HG03139 (cell line): ENCODE data around the gene KIF16B.

Experiments
- ATAC-seq: cut with Tn5 transposase; IDR thresholded peaks from one replicate; pipeline ENCODE4 v1.9.1; 2021; ENCODE audit not compliant: unreplicated experiment

KIF16B gene, protein sequence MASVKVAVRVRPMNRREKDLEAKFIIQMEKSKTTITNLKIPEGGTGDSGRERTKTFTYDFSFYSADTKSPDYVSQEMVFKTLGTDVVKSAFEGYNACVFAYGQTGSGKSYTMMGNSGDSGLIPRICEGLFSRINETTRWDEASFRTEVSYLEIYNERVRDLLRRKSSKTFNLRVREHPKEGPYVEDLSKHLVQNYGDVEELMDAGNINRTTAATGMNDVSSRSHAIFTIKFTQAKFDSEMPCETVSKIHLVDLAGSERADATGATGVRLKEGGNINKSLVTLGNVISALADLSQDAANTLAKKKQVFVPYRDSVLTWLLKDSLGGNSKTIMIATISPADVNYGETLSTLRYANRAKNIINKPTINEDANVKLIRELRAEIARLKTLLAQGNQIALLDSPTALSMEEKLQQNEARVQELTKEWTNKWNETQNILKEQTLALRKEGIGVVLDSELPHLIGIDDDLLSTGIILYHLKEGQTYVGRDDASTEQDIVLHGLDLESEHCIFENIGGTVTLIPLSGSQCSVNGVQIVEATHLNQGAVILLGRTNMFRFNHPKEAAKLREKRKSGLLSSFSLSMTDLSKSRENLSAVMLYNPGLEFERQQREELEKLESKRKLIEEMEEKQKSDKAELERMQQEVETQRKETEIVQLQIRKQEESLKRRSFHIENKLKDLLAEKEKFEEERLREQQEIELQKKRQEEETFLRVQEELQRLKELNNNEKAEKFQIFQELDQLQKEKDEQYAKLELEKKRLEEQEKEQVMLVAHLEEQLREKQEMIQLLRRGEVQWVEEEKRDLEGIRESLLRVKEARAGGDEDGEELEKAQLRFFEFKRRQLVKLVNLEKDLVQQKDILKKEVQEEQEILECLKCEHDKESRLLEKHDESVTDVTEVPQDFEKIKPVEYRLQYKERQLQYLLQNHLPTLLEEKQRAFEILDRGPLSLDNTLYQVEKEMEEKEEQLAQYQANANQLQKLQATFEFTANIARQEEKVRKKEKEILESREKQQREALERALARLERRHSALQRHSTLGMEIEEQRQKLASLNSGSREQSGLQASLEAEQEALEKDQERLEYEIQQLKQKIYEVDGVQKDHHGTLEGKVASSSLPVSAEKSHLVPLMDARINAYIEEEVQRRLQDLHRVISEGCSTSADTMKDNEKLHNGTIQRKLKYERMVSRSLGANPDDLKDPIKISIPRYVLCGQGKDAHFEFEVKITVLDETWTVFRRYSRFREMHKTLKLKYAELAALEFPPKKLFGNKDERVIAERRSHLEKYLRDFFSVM (N-terminal part only)

DNA sequence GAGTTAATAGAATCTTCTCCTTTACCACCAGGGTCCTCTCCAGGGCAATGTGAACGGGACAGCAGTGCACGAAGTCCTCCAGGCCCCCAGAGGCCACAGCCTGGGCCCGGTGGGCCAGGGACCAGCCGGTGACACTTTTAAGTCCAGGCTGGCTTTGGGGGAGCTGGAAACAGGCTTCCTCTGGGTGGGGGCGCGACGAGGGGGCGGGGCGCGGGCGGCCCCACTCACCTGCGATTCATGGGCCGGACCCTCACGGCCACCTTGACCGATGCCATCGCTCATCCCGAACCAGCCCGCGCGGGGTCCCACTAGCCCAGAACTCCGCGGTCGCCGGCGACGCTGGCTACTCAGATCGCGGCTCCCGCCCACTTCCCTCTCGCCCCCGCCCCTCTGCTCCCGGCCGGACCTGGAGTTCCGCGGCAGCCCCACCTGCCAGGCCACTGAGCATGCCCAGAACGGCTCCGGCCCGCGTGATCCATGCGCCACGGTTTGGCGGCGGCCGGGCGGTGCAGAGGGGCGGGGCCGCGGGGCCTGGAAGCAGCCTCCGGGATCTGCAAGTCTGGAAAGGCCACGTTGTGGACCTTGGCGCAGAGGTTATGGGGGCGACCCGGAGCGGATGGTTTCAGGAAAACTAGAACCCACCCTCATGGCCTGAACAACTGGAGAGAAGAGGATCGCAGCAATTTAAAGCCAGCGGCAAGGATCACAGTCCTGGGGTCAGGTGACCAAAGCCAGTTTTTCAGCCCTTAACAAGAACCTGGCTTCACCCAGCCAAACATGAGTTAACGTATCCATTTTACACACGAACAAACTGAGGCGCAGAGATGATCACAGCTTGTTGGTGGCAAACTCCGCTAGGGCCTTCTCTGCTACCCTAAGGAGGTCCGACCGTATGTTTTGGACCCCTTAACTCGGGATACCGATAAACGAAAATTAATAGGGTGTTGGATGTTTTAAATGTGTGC lies at the start of gene KIF16B:
TSS of gene KIF16B (minus strand) at position 448 of the 965 bp plus-strand sequence. CDS start at position 275, 173 bp downstream.
- peak; percentile 78 for ATAC-seq

DNA sequence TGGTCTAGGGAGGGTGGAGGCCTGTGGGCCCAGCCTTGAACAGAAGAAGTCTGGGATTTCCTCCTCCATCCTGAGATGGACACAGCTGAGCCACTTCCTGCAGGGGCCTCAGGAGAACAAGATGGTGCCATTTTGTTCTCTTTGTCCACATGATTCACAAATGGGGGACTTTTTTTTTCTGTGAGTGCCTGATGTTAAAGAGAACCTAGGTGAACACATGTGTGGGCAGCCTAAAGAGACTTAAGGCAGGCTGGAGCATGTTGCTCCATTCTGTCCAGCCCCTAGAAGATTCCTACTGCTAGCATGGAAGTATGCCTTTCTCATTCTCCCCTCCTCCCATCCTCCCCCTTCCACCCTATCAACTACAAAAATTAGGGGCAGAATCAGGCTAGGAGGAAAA lies 49.3 kb upstream of the KIF16B start:
- no peak for ATAC-seq

DNA sequence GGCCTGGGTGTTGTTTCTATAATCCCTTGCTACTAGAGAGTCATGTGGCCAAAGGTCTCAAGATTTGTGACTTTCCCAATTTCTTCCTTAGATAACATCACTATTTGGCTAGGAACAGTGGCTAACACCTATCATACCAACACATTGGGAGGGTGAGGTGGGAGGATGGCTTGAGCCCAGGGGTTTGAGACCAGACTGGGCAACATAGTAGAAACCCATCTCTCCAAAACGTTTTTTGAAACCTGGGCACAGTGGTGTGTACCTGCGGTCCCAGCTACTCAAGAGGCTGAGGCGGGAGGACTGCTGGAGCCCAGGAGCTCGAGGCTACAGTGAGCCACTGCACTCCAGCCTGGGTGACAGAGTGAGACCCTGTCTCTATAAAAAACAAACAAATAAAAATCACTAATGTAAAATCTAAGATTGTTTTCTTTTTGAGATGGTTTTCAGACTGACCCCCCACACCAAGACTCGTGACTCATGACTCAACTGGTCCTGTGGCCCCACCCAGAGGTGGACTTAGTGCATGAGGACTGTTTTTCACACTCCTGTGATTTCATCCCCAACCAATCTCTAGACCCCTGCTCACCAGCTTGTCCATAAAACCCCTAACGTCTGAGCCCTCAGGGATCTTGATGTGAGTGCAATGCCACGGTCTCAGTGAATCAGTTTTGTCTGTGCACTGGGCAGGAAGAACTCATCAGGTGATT lies 48.3 kb upstream of the KIF16B start:
- ATAC-seq = no peak

DNA sequence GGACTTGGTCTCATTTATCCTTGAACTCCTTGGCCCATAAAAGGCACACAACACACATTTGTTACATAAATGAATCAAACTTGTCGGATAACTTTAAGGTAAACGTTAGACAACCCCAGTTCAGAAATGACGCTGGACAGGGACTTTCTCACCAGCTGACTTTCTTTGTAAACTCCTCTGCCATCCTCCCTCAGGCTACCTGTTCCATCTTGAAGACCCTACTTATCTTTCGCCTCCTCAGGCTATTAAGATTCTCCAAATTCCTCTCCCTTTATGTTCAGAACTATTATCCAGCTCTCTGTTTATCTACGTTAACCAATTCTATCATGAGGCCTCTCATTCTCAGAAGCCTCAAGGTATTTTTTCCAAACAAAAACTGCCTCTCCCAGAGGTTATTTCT lies 47.7 kb upstream of the KIF16B start:
- ATAC-seq = no peak

DNA sequence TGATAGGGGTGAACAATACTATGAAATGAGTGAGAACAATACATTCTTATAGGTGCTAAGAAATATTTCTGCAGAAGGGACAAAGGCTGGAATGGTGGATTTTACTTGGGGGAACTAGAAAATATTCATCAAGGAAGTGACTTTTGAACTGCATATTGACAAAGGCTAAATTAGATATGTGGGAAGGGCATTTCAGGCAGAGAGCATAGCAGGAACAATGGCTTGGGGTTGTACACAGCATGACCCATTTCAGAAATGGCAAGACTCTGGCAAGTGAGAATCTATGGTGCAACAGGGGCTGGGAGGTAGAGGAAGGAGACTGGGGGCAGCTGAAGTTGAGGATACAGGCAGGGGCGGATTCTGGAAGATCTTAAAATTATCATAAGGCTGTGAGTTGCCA lies 46.7 kb upstream of the KIF16B start:
- no peak for ATAC-seq

DNA sequence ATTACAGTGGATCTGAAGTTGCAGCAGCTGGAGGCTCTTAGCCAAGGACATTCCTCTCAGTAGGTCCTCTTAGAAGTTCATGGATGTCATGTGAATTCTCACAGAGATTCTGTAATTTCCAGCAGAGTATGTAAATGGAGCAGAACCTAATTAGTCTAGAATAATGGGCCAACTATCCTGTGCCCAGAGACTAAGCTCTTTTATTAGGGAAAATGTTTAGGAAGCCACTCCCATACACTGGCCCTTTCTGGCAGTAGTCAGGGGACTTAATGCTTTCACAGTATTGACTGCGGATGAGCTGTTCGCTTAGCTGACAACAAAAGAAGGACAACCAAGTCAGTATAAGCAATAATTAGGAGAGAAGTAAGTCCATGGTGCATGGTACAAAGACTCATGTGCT lies 43.8 kb upstream of the KIF16B start:
- no peak for ATAC-seq

DNA sequence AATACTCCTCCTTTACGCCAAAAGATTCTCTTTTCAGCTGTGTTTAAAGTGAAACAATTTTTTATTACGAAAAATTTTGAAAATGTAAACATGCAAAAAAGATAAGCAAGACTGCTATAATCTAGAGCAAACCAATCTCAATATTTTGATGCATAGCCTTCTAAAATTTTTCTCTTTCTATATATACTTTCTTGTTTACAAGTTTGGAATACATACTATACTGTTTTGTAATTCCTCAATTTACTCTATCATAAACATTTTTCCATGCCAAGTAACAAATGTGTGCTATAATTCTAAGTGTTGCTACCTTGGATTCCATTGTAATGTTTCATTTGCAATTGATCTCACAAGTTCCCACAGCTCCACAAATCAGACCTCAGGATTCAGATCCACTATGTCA lies 43.1 kb upstream of the KIF16B start:
- no peak for ATAC-seq

DNA sequence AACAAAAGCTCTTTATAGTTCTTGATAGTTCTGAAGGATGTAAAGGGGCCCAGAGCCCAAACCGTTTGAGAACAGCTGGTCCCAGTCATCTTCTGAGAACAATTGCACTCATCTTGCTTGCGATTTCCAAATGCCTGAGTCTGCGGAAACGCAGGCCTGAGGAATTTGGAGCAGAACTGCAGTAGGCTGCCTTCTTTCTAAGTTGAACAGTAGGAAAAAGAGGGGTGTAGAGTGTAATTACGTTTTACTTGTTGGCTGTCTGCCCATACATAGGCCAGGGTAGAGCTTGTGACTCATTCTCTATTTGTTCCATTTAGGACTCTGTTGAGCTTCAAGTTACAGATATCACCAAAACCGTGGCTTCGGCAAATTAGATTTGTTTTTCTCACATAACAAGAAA lies 42.0 kb upstream of the KIF16B start:
- no peak for ATAC-seq

DNA sequence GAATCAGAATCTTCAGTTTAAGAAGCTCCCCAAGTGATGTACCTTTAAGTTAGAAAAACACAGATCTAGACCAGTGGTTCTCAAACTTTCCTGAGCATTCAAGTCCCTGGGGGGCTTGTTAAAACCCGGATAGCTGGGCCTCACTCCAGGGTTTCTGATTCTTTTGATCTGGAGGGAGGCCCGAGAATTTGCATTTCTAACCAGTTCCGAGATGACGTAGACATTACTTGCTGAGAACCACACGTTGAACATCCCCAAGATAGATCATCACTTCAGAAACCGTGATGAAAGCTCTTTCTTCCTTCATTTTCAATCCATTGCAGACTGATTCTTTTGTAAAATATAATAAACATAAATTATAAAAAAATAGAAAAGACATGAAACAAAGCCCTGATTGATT lies 40.7 kb upstream of the KIF16B start:
- ATAC-seq = no peak

DNA sequence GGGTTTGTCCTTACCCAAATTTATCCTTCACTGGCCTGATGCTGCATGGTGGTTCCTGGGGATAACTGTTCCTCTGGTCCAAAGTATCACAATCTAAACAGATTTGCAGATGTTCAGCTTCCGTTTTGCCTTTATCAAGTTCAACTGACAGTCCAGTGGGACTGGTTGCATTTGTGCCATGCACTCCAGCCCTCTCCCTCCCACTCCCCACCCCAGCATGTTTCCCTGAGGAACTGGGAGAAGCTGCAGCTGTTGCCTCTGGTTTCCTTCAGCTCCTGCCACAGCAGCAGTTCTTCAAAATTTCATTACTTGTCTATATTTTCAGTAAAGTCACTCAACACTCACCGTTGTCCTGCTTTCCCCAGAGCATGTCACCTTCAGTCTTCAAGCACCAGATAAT lies 39.5 kb upstream of the KIF16B start:
- ATAC-seq = no peak

DNA sequence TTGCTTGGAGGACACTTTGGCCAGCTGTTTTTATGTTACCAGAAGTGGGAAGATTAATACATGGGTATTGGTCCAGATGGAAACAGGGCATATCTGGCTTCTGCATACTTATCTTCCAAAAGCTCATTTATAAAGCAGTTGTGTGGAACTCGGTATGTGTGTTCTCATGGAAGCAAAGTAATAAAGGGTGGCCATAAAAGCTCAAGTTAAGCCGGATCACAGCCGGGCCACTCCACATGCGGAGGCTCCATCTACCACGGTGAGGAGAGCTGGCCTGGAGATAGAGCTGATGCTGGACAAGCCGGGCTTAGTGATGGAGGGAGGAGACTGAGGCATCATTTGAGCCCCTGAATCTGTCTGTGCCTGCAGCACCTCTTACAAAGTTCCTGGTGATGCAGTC lies 38.6 kb upstream of the KIF16B start:
- no peak for ATAC-seq

DNA sequence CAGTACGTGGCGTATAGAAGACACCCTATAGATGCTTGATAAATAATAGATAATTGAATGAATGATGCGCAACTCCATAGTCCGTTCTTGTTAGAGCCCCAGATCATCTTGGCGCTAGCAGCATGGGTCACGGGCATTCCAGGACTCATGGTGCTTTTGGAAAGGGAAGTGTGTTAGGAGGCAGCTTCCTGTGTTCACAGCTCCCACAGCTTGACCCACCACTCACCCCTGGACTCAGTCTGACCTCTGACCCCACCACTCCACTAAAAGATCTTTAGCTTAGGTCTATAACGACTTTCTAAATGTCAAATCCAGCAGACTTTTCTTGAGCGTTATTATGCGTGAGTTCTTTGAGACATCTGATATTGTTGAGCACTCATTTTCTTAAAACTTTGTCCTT lies 35.8 kb upstream of the KIF16B start:
- no peak for ATAC-seq

DNA sequence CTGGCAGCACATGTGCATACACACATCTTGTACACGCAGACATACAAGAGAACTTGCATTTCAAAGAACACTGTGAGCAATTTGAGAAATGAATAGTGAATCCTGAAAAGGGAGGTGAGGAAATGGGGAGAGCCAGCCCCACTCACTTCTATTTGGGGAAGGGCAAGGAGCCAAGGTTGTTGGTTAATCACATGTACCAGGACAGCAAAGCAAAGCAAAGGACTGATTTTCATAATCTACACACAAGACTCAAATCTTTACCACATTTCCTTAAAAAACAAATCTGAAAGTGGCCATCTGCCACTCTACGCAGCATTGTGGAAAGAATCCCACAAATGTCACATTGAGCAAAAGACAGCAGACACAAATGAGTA lies 35.0 kb upstream of the KIF16B start:
- no peak for ATAC-seq

DNA sequence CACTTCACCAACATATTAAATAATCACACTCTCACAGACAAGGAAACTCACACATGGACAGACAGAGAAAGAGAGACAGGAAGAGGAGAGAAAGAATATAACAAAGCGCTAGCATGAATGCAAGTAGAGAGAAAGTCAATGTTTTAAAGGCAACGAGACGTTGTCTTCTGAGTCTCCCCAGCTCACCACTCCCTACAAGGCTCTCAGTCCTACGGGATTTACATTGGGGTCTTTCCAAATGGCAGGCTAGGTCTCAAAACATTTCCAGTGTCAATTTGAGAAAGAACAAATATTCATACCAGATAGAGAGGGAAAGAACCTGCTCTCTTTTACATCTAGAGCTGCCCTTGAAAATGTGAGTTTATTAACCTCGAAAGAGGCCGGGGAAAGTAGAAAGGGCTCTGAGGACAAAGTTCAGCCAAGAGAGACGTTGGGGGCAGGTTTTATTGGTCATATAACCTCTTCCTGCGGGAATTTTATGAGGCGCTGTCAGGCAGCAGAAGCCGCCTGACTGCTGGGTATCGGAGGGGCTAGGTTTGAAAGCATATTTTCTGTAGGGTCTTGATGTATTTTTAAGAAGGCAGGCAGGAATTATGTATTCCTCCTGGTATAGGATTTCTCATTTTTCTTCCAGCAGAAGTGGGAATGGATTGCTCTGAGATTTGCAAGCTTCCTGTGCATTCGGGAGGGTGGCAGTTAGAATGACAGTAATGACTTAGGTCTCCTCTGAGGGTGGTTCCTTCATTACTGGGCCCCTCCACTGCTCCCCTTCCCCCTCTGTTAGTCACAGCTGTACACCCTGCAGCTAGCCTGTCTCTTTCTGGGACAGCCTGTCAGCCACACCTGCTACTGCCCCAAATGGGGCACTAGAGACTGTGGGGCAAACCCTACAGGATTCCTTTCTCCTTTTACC lies 34.4 kb upstream of the KIF16B start:
- no peak for ATAC-seq

DNA sequence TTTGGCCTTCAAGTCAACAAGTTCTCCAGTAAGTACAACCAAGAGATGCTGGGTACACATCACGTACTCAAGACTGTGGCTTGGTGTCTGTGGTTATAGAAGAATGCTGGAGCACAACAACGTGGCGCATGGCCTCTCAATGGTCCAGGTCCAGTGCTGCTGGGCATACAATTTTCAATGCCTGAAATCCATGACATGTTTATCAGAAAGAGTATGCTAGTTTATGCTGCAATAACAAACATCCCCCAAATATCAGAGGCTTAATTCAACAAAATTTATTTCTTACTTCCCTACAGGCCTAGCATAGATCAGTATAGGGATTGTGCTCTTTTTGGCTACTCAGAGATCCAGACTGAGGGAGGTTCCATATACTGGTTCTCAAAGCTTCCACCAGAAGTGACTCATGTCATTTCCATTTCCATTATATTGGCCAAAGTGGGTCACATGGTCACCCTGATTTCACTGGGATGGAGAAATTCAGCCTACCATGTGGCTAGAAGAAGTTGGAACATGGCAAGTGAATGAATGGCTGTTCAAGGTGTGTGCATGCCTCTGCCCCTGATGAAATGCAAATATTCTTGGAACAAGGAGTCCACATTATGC lies 33.3 kb upstream of the KIF16B start:
- ATAC-seq = no peak

DNA sequence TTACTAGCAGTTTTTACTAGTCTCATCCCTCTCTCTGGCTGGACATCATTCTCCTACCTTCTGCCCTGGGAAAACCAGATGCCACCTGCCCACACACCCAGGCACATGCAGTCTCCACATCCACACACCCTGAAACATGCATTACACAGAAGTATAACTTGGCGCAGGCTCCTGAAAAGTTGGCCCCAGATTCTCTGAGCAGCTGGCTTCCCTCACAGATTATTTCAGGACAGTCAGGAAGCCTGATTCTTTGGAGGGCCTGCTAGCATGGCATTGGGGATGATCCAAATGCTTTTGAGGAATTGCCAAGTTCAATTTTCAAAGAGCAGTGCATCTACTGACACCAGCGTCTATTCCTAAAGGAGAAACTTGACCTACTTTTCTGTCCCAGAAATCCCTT lies 27.8 kb upstream of the KIF16B start:
- no peak for ATAC-seq

DNA sequence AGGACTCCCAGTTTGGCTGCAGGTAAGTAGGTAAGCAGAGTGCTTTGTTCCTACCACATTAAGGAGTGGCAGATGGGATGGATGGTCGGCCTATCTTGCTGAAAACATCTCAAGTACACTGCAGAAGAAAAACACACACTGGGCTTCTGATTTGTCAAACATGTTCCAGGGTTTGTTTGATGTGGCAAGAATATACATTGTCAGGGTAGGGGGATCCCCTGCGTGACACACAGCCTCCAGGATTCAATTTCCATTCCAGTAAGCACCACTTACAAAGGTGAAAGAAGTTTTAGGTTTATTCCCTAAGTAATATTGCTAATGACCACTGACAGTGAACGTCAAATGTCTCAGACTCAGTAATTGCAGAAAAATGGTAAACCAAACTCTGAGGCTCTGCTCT lies 26.0 kb upstream of the KIF16B start:
- ATAC-seq = no peak

DNA sequence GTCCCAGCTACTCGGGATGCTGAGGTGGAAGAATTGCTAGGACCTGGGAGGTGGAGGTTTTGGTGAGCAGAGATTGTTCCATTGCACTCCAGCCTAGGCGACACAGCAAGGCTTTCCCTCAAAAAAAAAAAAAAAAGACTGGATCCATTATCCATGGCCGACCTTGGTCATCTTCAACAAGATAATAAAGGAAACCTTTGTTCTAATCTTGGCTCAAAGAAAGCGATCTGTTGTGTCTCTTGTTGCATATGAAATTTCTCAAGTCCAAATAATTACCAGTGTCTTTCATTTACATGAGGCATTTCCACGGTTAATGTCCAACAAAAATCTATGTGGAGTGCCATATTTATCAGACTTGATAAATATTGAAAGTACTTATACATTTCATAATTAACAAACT lies 23.7 kb upstream of the KIF16B start:
- no peak for ATAC-seq
